H9 (cell line): ENCODE results near the gene TNFAIP8L3. TPM values are rescaled to one million over a fixed set of nuclear protein-coding genes. Genes with fewer than 3 reads are reported as not detected.

Experiments
- DNase-seq: peaks from one replicate; pipeline ENCODE4 v3.0.0-alpha.2; 2017
- H2AFZ ChIP-seq: one replicate; pipeline ENCODE4 v1.6.1; 2013; ENCODE audit warnings: mild to moderate bottlenecking, low read length, control low read depth, moderate library complexity
- H2AK5ac ChIP-seq: 2 replicates; pipeline ENCODE4 v1.6.1; 2013; ENCODE audit warnings: low read length, control low read depth, mixed read lengths; ENCODE audit not compliant: insufficient read length
- H2BK120ac ChIP-seq: one replicate; pipeline ENCODE4 v1.6.1; 2013; ENCODE audit warnings: low read depth, mild to moderate bottlenecking, low read length, control low read depth, inconsistent platforms; ENCODE audit not compliant: poor library complexity, severe bottlenecking
- H2BK12ac ChIP-seq: 2 replicates; pipeline ENCODE4 v1.6.1; 2013; ENCODE audit warnings: low read length, control low read depth, mixed read lengths, low read depth; ENCODE audit not compliant: insufficient read length
- H2BK15ac ChIP-seq: 2 replicates; pipeline ENCODE4 v1.6.1; 2013; ENCODE audit warnings: low read depth, low read length, control low read depth
- H2BK20ac ChIP-seq: one replicate; pipeline ENCODE4 v1.6.1; 2013; ENCODE audit warnings: low read depth, mild to moderate bottlenecking, low read length, control low read depth, inconsistent platforms; ENCODE audit not compliant: poor library complexity, severe bottlenecking
- H2BK5ac ChIP-seq: 2 replicates; pipeline ENCODE4 v1.6.1; 2013; ENCODE audit warnings: low read length, control low read depth, mixed read lengths; ENCODE audit not compliant: insufficient read length
- H3K14ac ChIP-seq: 2 replicates; pipeline ENCODE4 v1.6.1; 2013; ENCODE audit warnings: low read length, control low read depth; ENCODE audit not compliant: insufficient read depth
- H3K18ac ChIP-seq: 2 replicates; pipeline ENCODE4 v1.6.1; 2013; ENCODE audit warnings: low read depth, mild to moderate bottlenecking, mixed read lengths, low read length, control low read depth; ENCODE audit not compliant: insufficient read length
- H3K23ac ChIP-seq: 2 replicates; pipeline ENCODE4 v1.6.1; 2013; ENCODE audit warnings: low read length, control low read depth, mixed read lengths, low read depth; ENCODE audit not compliant: insufficient read length
- H3K23me2 ChIP-seq: 2 replicates; pipeline ENCODE4 v1.6.1; 2013; ENCODE audit warnings: low read depth, mild to moderate bottlenecking, mixed read lengths, low read length, control low read depth; ENCODE audit not compliant: insufficient read length, poor library complexity, severe bottlenecking
- H3K27ac ChIP-seq: 2 replicates; pipeline ENCODE4 v1.5.1; 2013; ENCODE audit warnings: low read length, control low read depth, mixed read lengths, low read depth; ENCODE audit not compliant: insufficient read length
- H3K27me3 ChIP-seq: 2 replicates; pipeline ENCODE4 v1.6.1; 2013; ENCODE audit warnings: low read length, control low read depth, inconsistent platforms; ENCODE audit not compliant: insufficient read depth
- H3K4ac ChIP-seq: 2 replicates; pipeline ENCODE4 v1.6.1; 2013; ENCODE audit warnings: low read depth, mild to moderate bottlenecking, control low read depth, inconsistent platforms, low read length, moderate library complexity
- H3K4me1 ChIP-seq: 2 replicates; pipeline ENCODE4 v1.6.1; 2013; ENCODE audit warnings: low read length, control low read depth, inconsistent platforms; ENCODE audit not compliant: insufficient read depth
- H3K4me2 ChIP-seq: 2 replicates; pipeline ENCODE4 v1.6.1; 2013; ENCODE audit warnings: low read length, control low read depth, mixed read lengths; ENCODE audit not compliant: insufficient read length, insufficient read depth
- H3K56ac ChIP-seq: 2 replicates; pipeline ENCODE4 v1.6.1; 2013; ENCODE audit warnings: low read depth, mild to moderate bottlenecking, mixed read lengths, low read length, control low read depth; ENCODE audit not compliant: insufficient read length
- H3K79me1 ChIP-seq: 2 replicates; pipeline ENCODE4 v1.6.1; 2013; ENCODE audit warnings: low read depth, mild to moderate bottlenecking, moderate library complexity, low read length, control low read depth, inconsistent platforms; ENCODE audit not compliant: insufficient read depth, poor library complexity, severe bottlenecking
- H3K79me2 ChIP-seq: 2 replicates; pipeline ENCODE4 v1.6.1; 2013; ENCODE audit warnings: low read length, control low read depth, inconsistent platforms; ENCODE audit not compliant: insufficient read depth
- H3K9ac ChIP-seq: 2 replicates; pipeline ENCODE4 v1.6.1; 2013; ENCODE audit warnings: low read length, control low read depth, mixed read lengths; ENCODE audit not compliant: insufficient read length; ENCODE audit errors: extremely low read depth
- H3K9me3 ChIP-seq: one replicate; pipeline ENCODE4 v1.6.1; 2013; ENCODE audit warnings: low read depth, low read length, inconsistent platforms; ENCODE audit not compliant: control insufficient read depth
- H3T11ph ChIP-seq: one replicate; pipeline ENCODE4 v1.6.1; 2013; ENCODE audit warnings: mild to moderate bottlenecking, low read length, control low read depth, inconsistent platforms
- H4K20me1 ChIP-seq: one replicate; pipeline ENCODE4 v1.6.1; 2013; ENCODE audit not compliant: control insufficient read depth, insufficient read length, insufficient read depth
- H4K5ac ChIP-seq: 2 replicates; pipeline ENCODE4 v1.6.1; 2013; ENCODE audit warnings: low read depth, mild to moderate bottlenecking, mixed read lengths, low read length, control low read depth; ENCODE audit not compliant: insufficient read length
- H4K8ac ChIP-seq: replicated peaks from 2 replicates; pipeline ENCODE4 v1.6.1; 2013; ENCODE audit warnings: low read length, control low read depth, mixed read lengths, low read depth; ENCODE audit not compliant: insufficient read length
- H4K91ac ChIP-seq: 2 replicates; pipeline ENCODE4 v1.6.1; 2013; ENCODE audit warnings: low read depth, mild to moderate bottlenecking, moderate library complexity, mixed read lengths, low read length, control low read depth; ENCODE audit not compliant: insufficient read length
- H3K27ac Mint-ChIP-seq, 3 experiments: 2 replicates in 2 of 3; 3 replicates in 1 of 3; pipeline ENCODE4 v1.8.0; 2020 to 2021; ENCODE audit warnings: mixed read lengths in 3 of 3, mild to moderate bottlenecking in 1 of 3, moderate library complexity in 1 of 3
- H3K27me3 Mint-ChIP-seq: 2 replicates; pipeline ENCODE4 v1.8.0; 2021; ENCODE audit warnings: low read depth, mild to moderate bottlenecking, moderate library complexity, mixed read lengths
- H3K36me3 Mint-ChIP-seq, 3 experiments: 2 replicates in 2 of 3; 3 replicates in 1 of 3; pipeline ENCODE4 v1.8.0; 2020 to 2021; ENCODE audit warnings: low read depth in 3 of 3, mixed read lengths in 3 of 3; ENCODE audit not compliant: insufficient read depth in 1 of 3
- H3K4me1 Mint-ChIP-seq, 2 experiments: 2 replicates each; pipeline ENCODE4 v1.8.0; 2020; ENCODE audit warnings: mixed read lengths in 2 of 2
- H3K4me3 Mint-ChIP-seq, 2 experiments: 2 replicates in 1 of 2; 3 replicates in 1 of 2; pipeline ENCODE4 v1.8.0; 2020 to 2021; ENCODE audit warnings: mild to moderate bottlenecking in 2 of 2, mixed read lengths in 2 of 2, moderate library complexity in 1 of 2
- H3K9me3 Mint-ChIP-seq, 2 experiments: 2 replicates in 1 of 2; 3 replicates in 1 of 2; pipeline ENCODE4 v1.8.0; 2020; ENCODE audit warnings: mild to moderate bottlenecking in 2 of 2, mixed read lengths in 2 of 2, moderate library complexity in 1 of 2
- CTCF ChIP-seq: fragments of 200-600 bp; sonication (generic); conservative IDR thresholded peaks from 3 replicates; pipeline ENCODE4 v1.8.0; 2021; ENCODE audit warnings: antibody characterized with exemption, mild to moderate bottlenecking
- WGBS: extraction: QIAGEN DNeasy Blood & Tissue Kit; methylation state at CpG from one replicate; pipeline ENCODE4 v1.1.7; 2013; ENCODE audit warnings: missing lambda C conversion rate, low lambda C conversion rate, mixed read lengths; ENCODE audit not compliant: insufficient read length; ENCODE audit errors: extremely low coverage; 5-methylcytosine and 5-hydroxymethylcytosine counted together
- total RNA-seq: library from RNA; stranded (reverse); gene quantifications from 2 replicates; pipeline ENCODE4 v1.2.1, GENCODE V29; 2021

Gene TNFAIP8L3
- total RNA-seq, 1 experiment from 2014 or later = 0.22 TPM

- Histone ChIP-seq H3K23me2 (no peaks in the 10 kb centered on the region), H3K14ac (no peak overlapping the region), H3K27me3 (no peaks in the 10 kb centered on the region), H3K9me3 (no peaks in the 10 kb centered on the region), H3K18ac (no peak overlapping the region), H3K27ac (no peak overlapping the region), H4K8ac (no peak overlapping the region), H4K91ac (no peak overlapping the region), H2BK12ac (no peak overlapping the region), H3K4me1 (no peaks in the 10 kb centered on the region), H3K4me2 (no peak overlapping the region), H2BK20ac (no peak overlapping the region), H4K5ac (no peak overlapping the region), H3K79me1 (no peaks in the 10 kb centered on the region), H3K9ac (no peak overlapping the region), H2AFZ (no peak overlapping the region), H3K4ac (no peak overlapping the region), H3K23ac (no peak overlapping the region), H3K79me2 (no peaks in the 10 kb centered on the region), H3K56ac (no peak overlapping the region), H2AK5ac (no peak overlapping the region), H3T11ph (no peak overlapping the region), H2BK5ac (no peak overlapping the region), H2BK120ac (no peak overlapping the region), H2BK15ac (no peak overlapping the region), H4K20me1 (no peaks in the 10 kb centered on the region)
- Mint-ChIP-seq H3K4me3 (no peak overlapping the region), H3K27me3 (peaks cover 7% of the 10 kb centered on the region), H3K4me1 (no peaks in the 10 kb centered on the region), H3K27ac (no peak overlapping the region), H3K9me3 (peaks cover 7 to 10% of the 10 kb centered on the region in 2 experiments; a peak in 4 of 5 replicates), H3K36me3 (no peaks in the 10 kb centered on the region)
- DNase-seq = no peak
- TF ChIP-seq CTCF = no peak
- WGBS = no CpG with 5 or more reads among the region's 1 CpG
Measured at GRCh38 chr15:51137024-51137423, 42.3 kb upstream of the TNFAIP8L3 start.
